ENCODE data around the gene GXYLT2.

DNA sequence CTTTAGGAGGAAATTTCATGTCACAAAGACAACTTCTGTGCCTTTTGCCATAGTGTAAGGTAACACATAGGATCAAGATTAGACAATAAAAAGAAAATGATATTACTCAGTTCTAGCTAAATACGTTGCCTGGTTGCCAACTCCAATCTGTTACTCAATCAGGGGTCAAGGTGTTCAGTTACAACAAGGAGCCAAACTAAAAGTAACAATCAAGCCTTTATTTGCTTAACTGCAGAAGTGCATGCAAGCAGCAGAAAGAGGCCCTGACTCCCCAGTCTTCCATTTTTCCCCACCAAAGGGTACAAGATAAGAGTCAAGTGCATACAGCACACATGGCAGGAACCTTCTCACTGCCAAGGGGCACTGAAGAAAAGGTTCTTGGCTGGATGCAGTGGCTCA, 80.4 kb downstream of the GXYLT2 start:
- no peak for TF ChIP-seq CTCF (conservative IDR thresholded peaks at IDR 0.05 in 1 of 2, IDR thresholded peaks at IDR 0.05 in 1 of 2; ENCODE audit: low read depth in 1 of 2, low read length in 2 of 2)
- no peak for TF ChIP-seq EZH2 (IDR thresholded peaks at IDR 0.05; ENCODE audit: low read length, missing control alignments)
